C4-2B (cell line): ENCODE data around the gene HYAL1.

ENCODE experiments used
- CTCF ChIP-seq: fragments of 450-650 bp; conservative IDR thresholded peaks from 2 replicates; pipeline ENCODE4 v1.5.1; 2017; ENCODE audit warnings: mild to moderate bottlenecking
- ZFX ChIP-seq: fragments of 450-650 bp; IDR thresholded peaks from 2 replicates; pipeline ENCODE4 v1.6.1; 2017

- TF ChIP-seq CTCF (no peak), ZFX (no peak)
Observed at GRCh38 chr3:50326182-50326541, 22.8 kb upstream of the HYAL1 start.
